PFSK-1 (cell line): ENCODE data around the gene MARCKS.

Experiments used
- FOXP2 ChIP-seq: optimal IDR thresholded peaks from 2 replicates; pipeline ENCODE3; 2011; ENCODE audit warnings: borderline replicate concordance, control low read depth, inconsistent platforms; ENCODE audit not compliant: insufficient read depth; ENCODE audit errors: extremely low read length, extremely low read depth
- POLR2AphosphoS5 ChIP-seq: IDR thresholded peaks from 2 replicates; pipeline ENCODE4 v1.6.1; 2012; ENCODE audit warnings: low read depth, mild to moderate bottlenecking, control low read depth, low read length, moderate library complexity
- REST ChIP-seq, 2 experiments: IDR thresholded peaks; 2 replicates each; pipeline versions ENCODE4 v1.6.1 to v1.8.0; 2011 to 2012; ENCODE audit warnings: low read depth in 2 of 2, low read length in 2 of 2, control low read depth in 1 of 2, inconsistent platforms in 1 of 2, mild to moderate bottlenecking in 1 of 2, moderate library complexity in 1 of 2; ENCODE audit not compliant: insufficient read depth in 1 of 2
- SIN3A ChIP-seq: IDR thresholded peaks from 2 replicates; pipeline ENCODE4 v1.6.1; 2012; ENCODE audit warnings: mild to moderate bottlenecking, low read length, moderate library complexity, borderline replicate concordance; ENCODE audit not compliant: insufficient read depth
- TAF1 ChIP-seq: IDR thresholded peaks from 2 replicates; pipeline ENCODE4 v1.6.1; 2012; ENCODE audit warnings: low read length, control low read depth, borderline replicate concordance; ENCODE audit not compliant: insufficient read depth

The MARCKS gene

GRCh38 chr6:113859349-113860180, 2.4 kb downstream of the MARCKS start:
- TF ChIP-seq POLR2AphosphoS5 (no peak), SIN3A (no peak), REST (IDR thresholded peaks at IDR 0.05; ENCODE audit: insufficient read depth in 1 of 2, low read depth in 2 of 2, low read length in 2 of 2) (no peak), TAF1 (no peak), FOXP2 (no peak)

- TF ChIP-seq TAF1 (no peak), FOXP2 (peak; percentile 7)
Observed at GRCh38 chr6:113860181-113860955, 3.2 kb downstream of the MARCKS start.

GRCh38 chr6:113862112-113862511, 5.0 kb downstream of the MARCKS start:
- TF ChIP-seq REST (IDR thresholded peaks at IDR 0.05; ENCODE audit: insufficient read depth in 1 of 2, low read depth in 2 of 2, low read length in 2 of 2) (no peak), POLR2AphosphoS5 (0 out of 2 replicates have a peak, but pooled peaks have one; percentile 26), SIN3A (no peak)

- TF ChIP-seq REST (IDR thresholded peaks at IDR 0.05; ENCODE audit: insufficient read depth in 1 of 2, low read depth in 2 of 2, low read length in 2 of 2) = no peak
- no peak for TF ChIP-seq FOXP2
- TF ChIP-seq POLR2AphosphoS5 = no peak
- no peak for TF ChIP-seq SIN3A
- TF ChIP-seq TAF1 = no peak
Observed at GRCh38 chr6:113870917-113871316, 13.8 kb downstream of the MARCKS start.

- TF ChIP-seq TAF1 (no peak), SIN3A (no peak), FOXP2 (no peak), POLR2AphosphoS5 (no peak), REST (IDR thresholded peaks at IDR 0.05; ENCODE audit: insufficient read depth in 1 of 2, low read depth in 2 of 2, low read length in 2 of 2) (no peak)
Observed at GRCh38 chr6:113871975-113872374, 14.8 kb downstream of the MARCKS start.
